ENCODE data around the gene SLC35F3. TPM values are rescaled to one million over a fixed set of nuclear protein-coding genes. Genes with fewer than 3 reads are reported as not detected.
A peak's percentile ranks its signal among the peaks of the same experiment; 100 is the strongest.

SLC35F3 gene
- total RNA-seq, 1 experiment from 2014 or later, result 0.94 TPM

DNA sequence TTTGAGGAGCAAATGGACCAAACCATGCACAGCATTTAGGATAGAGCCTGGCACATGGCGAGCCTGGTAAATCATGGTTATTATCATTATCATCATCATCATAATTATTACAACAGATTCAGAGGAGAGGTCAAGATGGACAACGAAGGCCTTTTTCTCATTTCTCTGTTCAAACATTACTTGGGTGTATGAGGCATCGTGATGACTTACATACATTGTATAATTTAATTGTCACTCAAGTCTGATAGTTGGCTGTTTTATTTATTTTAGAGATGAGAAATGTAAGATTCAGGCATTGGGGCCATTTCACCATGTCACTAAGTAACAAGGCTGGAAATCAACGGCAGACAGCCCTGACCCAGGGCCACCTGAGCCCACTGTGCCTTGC is 68.1 kb downstream of the SLC35F3 start (continued):
- TF ChIP-seq NR3C1 (CRISPR knock-in tag; conservative IDR thresholded peaks at IDR 0.05; ENCODE audit: low read depth), result no peak

DNA sequence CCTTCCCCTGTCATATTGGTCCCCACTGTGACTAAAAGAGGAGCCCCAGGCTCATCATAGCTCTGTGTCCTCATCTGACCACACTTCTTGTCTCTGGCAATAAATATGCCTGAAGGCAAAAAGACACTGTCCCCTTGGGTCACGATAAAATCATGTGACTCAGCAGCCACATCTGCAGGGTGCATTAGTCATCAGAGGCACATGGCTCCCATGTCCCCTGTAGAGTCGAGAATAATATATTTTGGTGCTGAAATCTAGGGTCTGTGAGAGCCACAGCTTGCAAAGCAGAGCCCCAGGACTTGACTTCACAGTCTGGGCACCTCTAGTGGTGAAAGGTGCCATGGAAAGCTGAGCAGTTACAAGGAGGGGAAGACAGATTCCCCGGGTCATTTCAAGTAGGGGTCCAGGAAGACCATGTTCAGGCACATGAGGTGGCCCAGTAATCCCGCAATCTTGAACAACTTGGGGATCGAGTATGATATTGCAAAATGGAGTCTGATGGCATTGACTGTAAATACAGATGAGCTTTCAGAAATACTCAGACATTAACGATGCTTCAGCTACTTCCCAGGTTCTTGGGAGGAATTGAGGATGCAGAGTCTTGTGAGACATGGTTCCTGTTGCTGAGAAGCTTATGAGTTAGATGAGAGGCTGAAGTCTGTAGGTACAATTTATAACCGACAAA is 68.6 kb downstream of the SLC35F3 start:
- TF ChIP-seq NR1H2 (CRISPR knock-in tag; IDR thresholded peaks at IDR 0.05) (no peak), TP53 (CRISPR knock-in tag; IDR thresholded peaks at IDR 0.05) (no peak), FOXP1 (CRISPR knock-in tag; IDR thresholded peaks at IDR 0.05; ENCODE audit: borderline replicate concordance) (no peak), ZNF416 (CRISPR knock-in tag; IDR thresholded peaks at IDR 0.05) (no peak), ZNF232 (CRISPR knock-in tag; IDR thresholded peaks at IDR 0.05) (no peak), NFE2L1 (CRISPR knock-in tag; IDR thresholded peaks at IDR 0.05) (no peak), ZNF219 (CRISPR knock-in tag; IDR thresholded peaks at IDR 0.05; ENCODE audit: borderline replicate concordance) (no peak), RELA (CRISPR knock-in tag; IDR thresholded peaks at IDR 0.05; ENCODE audit: borderline replicate concordance) (no peak), HMGA2 (CRISPR knock-in tag; IDR thresholded peaks at IDR 0.05) (no peak), ELF4 (CRISPR knock-in tag; IDR thresholded peaks at IDR 0.05; ENCODE audit: low read depth) (no peak), MYBL2 (CRISPR knock-in tag; IDR thresholded peaks at IDR 0.05) (no peak), ZNF121 (CRISPR knock-in tag; IDR thresholded peaks at IDR 0.05) (no peak), ZBTB21 (CRISPR knock-in tag; IDR thresholded peaks at IDR 0.05; ENCODE audit: borderline replicate concordance) (no peak)
- TF ChIP-seq, protein P1, sequence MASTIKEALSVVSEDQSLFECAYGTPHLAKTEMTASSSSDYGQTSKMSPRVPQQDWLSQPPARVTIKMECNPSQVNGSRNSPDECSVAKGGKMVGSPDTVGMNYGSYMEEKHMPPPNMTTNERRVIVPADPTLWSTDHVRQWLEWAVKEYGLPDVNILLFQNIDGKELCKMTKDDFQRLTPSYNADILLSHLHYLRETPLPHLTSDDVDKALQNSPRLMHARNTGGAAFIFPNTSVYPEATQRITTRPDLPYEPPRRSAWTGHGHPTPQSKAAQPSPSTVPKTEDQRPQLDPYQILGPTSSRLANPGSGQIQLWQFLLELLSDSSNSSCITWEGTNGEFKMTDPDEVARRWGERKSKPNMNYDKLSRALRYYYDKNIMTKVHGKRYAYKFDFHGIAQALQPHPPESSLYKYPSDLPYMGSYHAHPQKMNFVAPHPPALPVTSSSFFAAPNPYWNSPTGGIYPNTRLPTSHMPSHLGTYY (CRISPR knock-in tag; IDR thresholded peaks at IDR 0.05), result no peak
- TF ChIP-seq, protein P2, sequence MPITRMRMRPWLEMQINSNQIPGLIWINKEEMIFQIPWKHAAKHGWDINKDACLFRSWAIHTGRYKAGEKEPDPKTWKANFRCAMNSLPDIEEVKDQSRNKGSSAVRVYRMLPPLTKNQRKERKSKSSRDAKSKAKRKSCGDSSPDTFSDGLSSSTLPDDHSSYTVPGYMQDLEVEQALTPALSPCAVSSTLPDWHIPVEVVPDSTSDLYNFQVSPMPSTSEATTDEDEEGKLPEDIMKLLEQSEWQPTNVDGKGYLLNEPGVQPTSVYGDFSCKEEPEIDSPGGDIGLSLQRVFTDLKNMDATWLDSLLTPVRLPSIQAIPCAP (CRISPR knock-in tag; IDR thresholded peaks at IDR 0.05), result no peak
- TF ChIP-seq, protein P3, sequence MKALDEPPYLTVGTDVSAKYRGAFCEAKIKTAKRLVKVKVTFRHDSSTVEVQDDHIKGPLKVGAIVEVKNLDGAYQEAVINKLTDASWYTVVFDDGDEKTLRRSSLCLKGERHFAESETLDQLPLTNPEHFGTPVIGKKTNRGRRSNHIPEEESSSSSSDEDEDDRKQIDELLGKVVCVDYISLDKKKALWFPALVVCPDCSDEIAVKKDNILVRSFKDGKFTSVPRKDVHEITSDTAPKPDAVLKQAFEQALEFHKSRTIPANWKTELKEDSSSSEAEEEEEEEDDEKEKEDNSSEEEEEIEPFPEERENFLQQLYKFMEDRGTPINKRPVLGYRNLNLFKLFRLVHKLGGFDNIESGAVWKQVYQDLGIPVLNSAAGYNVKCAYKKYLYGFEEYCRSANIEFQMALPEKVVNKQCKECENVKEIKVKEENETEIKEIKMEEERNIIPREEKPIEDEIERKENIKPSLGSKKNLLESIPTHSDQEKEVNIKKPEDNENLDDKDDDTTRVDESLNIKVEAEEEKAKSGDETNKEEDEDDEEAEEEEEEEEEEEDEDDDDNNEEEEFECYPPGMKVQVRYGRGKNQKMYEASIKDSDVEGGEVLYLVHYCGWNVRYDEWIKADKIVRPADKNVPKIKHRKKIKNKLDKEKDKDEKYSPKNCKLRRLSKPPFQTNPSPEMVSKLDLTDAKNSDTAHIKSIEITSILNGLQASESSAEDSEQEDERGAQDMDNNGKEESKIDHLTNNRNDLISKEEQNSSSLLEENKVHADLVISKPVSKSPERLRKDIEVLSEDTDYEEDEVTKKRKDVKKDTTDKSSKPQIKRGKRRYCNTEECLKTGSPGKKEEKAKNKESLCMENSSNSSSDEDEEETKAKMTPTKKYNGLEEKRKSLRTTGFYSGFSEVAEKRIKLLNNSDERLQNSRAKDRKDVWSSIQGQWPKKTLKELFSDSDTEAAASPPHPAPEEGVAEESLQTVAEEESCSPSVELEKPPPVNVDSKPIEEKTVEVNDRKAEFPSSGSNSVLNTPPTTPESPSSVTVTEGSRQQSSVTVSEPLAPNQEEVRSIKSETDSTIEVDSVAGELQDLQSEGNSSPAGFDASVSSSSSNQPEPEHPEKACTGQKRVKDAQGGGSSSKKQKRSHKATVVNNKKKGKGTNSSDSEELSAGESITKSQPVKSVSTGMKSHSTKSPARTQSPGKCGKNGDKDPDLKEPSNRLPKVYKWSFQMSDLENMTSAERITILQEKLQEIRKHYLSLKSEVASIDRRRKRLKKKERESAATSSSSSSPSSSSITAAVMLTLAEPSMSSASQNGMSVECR (CRISPR knock-in tag; IDR thresholded peaks at IDR 0.05; ENCODE audit: borderline replicate concordance), result no peak
- TF ChIP-seq, protein P4, sequence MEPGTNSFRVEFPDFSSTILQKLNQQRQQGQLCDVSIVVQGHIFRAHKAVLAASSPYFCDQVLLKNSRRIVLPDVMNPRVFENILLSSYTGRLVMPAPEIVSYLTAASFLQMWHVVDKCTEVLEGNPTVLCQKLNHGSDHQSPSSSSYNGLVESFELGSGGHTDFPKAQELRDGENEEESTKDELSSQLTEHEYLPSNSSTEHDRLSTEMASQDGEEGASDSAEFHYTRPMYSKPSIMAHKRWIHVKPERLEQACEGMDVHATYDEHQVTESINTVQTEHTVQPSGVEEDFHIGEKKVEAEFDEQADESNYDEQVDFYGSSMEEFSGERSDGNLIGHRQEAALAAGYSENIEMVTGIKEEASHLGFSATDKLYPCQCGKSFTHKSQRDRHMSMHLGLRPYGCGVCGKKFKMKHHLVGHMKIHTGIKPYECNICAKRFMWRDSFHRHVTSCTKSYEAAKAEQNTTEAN (CRISPR knock-in tag; IDR thresholded peaks at IDR 0.05), result no peak
- TF ChIP-seq, protein P5, sequence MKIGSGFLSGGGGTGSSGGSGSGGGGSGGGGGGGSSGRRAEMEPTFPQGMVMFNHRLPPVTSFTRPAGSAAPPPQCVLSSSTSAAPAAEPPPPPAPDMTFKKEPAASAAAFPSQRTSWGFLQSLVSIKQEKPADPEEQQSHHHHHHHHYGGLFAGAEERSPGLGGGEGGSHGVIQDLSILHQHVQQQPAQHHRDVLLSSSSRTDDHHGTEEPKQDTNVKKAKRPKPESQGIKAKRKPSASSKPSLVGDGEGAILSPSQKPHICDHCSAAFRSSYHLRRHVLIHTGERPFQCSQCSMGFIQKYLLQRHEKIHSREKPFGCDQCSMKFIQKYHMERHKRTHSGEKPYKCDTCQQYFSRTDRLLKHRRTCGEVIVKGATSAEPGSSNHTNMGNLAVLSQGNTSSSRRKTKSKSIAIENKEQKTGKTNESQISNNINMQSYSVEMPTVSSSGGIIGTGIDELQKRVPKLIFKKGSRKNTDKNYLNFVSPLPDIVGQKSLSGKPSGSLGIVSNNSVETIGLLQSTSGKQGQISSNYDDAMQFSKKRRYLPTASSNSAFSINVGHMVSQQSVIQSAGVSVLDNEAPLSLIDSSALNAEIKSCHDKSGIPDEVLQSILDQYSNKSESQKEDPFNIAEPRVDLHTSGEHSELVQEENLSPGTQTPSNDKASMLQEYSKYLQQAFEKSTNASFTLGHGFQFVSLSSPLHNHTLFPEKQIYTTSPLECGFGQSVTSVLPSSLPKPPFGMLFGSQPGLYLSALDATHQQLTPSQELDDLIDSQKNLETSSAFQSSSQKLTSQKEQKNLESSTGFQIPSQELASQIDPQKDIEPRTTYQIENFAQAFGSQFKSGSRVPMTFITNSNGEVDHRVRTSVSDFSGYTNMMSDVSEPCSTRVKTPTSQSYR (CRISPR knock-in tag; IDR thresholded peaks at IDR 0.05), result no peak
- POLR2A ChIA-PET, result no interaction called here
- no peaks in the 10 kb centered on the region for H3K9me3 Mint-ChIP-seq
- ATAC-seq (peak; percentile 24; the same call in 1 of the 2 replicates), DNase-seq (ENCODE audit: low spot score) (no peak)
- H3K4me3 Mint-ChIP-seq, result no peak overlapping the region
- no peaks in the 10 kb centered on the region for H3K27me3 Mint-ChIP-seq (ENCODE audit: low read depth)
- H3K27ac Mint-ChIP-seq, result no peak overlapping the region
- no peaks in the 10 kb centered on the region for H3K4me1 Mint-ChIP-seq
- H3K36me3 Mint-ChIP-seq, result no peaks in the 10 kb centered on the region
- CTCF ChIA-PET, result interaction anchor here (0.7 to 1.0 kb wide), 3 partner anchors 18 to 116 kb away, joined by 3 read pairs; no protein-coding TSS in a partner anchor
